Uterus (tissue), 4 donors: ENCODE measurements around the gene SLC38A5. TPM values are rescaled to one million over a fixed set of nuclear protein-coding genes. Genes with fewer than 3 reads are reported as not detected.

Experiments
- DNase-seq, 2 donors: peaks; one replicate each; pipeline ENCODE4 v3.0.0-alpha.2; 2019 to 2020
- H3K27ac ChIP-seq, 2 donors: fragments of 200-600 bp; sonication (generic); 1 replicate in 1 of 2; 2 replicates in 1 of 2; pipeline ENCODE4 v1.5.1; 2016 to 2018
- H3K27me3 ChIP-seq, 2 donors: fragments of 200-600 bp; sonication (generic); one replicate each; pipeline ENCODE4 v1.5.1; 2018 to 2019; ENCODE audit warnings: control low read depth in 1 of 2
- H3K36me3 ChIP-seq, 2 donors: fragments of 200-600 bp; sonication (generic); one replicate each; pipeline ENCODE4 v1.5.1; 2019; ENCODE audit warnings: control low read depth in 1 of 2
- H3K4me1 ChIP-seq, 2 donors: fragments of 200-600 bp; sonication (generic); one replicate each; pipeline ENCODE4 v1.5.1; 2018 to 2019; ENCODE audit warnings: control low read depth in 1 of 2
- H3K4me3 ChIP-seq, 2 donors: fragments of 200-600 bp; sonication (generic); 1 replicate in 1 of 2; 2 replicates in 1 of 2; pipeline ENCODE4 v1.5.1; 2018 to 2019; ENCODE audit warnings: mild to moderate bottlenecking in 1 of 2
- H3K9me3 ChIP-seq, 2 donors: fragments of 200-600 bp; sonication (generic); one replicate each; pipeline ENCODE4 v1.5.1; 2019; ENCODE audit warnings: control low read depth in 1 of 2
- CTCF ChIP-seq, 4 experiments: fragments of 200-600 bp in 2 of 4; fragments of 450-650 bp in 2 of 4; sonication (generic) in 2 of 4; IDR thresholded peaks; one replicate each; pipeline ENCODE4 v1.5.1; 2016 to 2019; ENCODE audit warnings: antibody characterized with exemption in 4 of 4, mild to moderate bottlenecking in 2 of 4, moderate library complexity in 1 of 4
- POLR2A ChIP-seq, 2 donors: fragments of 450-650 bp; IDR thresholded peaks; one replicate each; pipeline ENCODE4 v1.6.1; 2016; ENCODE audit warnings: antibody characterized with exemption in 2 of 2, mild to moderate bottlenecking in 1 of 2, moderate library complexity in 1 of 2
- intact Hi-C: fragments of 100-400 bp; cut with DNase I; formaldehyde crosslinking; loops from one replicate; pipeline ENCODE4 v1.15.1; 2023; ENCODE audit warnings: low total_unique reads
- total RNA-seq, 4 donors: library from RNA; depleted of rRNA in 3 of 4; stranded (reverse); fragments of >200 nt in 3 of 4; gene quantifications; one replicate each; pipeline versions ENCODE4 v1.1.0 to v1.2.4, GENCODE V29; 2014 to 2023
- donor health status: DM: yes; HTN: yes; CAD: no.

SLC38A5 gene
- total RNA-seq, 4 donors from 2014 or later = 1.8 to 8.1 (median 4.8) TPM

- Histone ChIP-seq H3K4me3 (peak overlapping the region; percentile 53 to 77), H3K9me3 (no peaks in the 10 kb centered on the region), H3K27me3 (no peaks in the 10 kb centered on the region), H3K36me3 (no peaks in the 10 kb centered on the region), H3K27ac (no peak overlapping the region), H3K4me1 (no peaks in the 10 kb centered on the region)
- intact Hi-C loops = no loop called here
- no peak for TF ChIP-seq POLR2A (IDR thresholded peaks at IDR 0.05)
- no peak for TF ChIP-seq CTCF (IDR thresholded peaks at IDR 0.05)
- DNase-seq = no peak
Observed at GRCh38 chrX:48509619-48510018, 39.6 kb upstream of the SLC38A5 start.

- H3K36me3 ChIP-seq = no peaks in the 10 kb centered on the region
- TF ChIP-seq POLR2A (IDR thresholded peaks at IDR 0.05) = no peak
- no peak for TF ChIP-seq CTCF (IDR thresholded peaks at IDR 0.05)
- no peaks in the 10 kb centered on the region for H3K4me1 ChIP-seq
- no peaks in the 10 kb centered on the region for H3K9me3 ChIP-seq
- DNase-seq = no peak
- intact Hi-C loops = no loop called here
- peak overlapping the region; percentile 50 to 71 for H3K27ac ChIP-seq
- H3K4me3 ChIP-seq = peak overlapping the region; percentile 53 to 77
- H3K27me3 ChIP-seq = no peaks in the 10 kb centered on the region
Observed at GRCh38 chrX:48509245-48509590, 39.2 kb upstream of the SLC38A5 start.

DNA sequence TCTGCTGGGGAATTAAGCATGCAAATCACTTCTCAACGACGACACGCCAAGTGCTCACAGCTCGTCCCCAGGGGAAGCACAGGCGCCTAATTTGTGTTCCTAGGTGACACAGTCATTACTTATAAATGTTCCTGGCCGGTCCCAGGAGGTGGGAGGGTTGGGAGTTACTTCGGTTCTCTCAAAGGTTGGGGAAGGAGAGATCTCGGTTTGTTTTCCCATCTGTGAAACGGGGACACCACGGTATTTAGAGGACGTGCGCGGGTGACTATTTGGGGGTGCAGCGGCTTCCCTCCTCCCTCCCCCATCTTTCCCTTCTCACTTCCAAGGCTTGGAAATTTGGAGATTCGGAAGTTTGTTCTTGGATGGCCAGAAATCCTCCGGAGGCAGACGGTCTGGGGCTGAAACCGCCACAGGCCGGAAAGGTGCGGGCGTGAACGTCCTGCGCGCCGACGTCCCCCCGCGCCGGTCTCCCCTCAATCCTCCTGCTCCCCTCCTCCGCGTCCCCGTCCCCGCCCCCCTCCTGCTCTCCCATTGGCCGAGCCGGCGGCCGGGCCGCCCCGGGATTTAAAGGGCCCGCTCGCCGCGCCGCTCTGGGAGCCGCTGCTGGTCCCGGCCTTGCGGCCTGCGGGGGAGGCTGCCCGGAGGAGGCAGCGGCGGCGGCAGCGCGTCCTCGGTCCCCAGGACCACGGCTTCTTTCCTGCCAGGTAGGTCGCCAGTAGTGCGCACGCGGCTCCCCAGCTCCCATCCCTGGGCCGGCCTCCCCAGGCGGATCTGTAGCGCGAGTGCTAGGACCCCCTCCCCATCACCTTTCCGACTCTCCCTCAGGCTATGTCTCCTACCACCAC is 38.6 kb upstream of the SLC38A5 start, which contains the start of gene PORCN:
PORCN (plus strand) TSS at position 593 of the 845 bp plus-strand sequence. CDS start 829 bp downstream, outside the sequence.
- H3K4me3 ChIP-seq = peak within 1 kb of the TSS; percentile 53 to 77
- intact Hi-C loops = no loop called here
- peak within 1 kb of the TSS; percentile 50 to 71 for H3K27ac ChIP-seq
- TF ChIP-seq CTCF (IDR thresholded peaks at IDR 0.05) (no peak), POLR2A (IDR thresholded peaks at IDR 0.05) (peak in 1 of 2 donors; percentile 61)
- no peaks in the 10 kb centered on the region for H3K27me3 ChIP-seq
- no peaks in the 10 kb centered on the region for H3K36me3 ChIP-seq
- H3K4me1 ChIP-seq = no peaks in the 10 kb centered on the region
- no peaks in the 10 kb centered on the region for H3K9me3 ChIP-seq
- peak; percentile 81 to 84 for DNase-seq

DNA sequence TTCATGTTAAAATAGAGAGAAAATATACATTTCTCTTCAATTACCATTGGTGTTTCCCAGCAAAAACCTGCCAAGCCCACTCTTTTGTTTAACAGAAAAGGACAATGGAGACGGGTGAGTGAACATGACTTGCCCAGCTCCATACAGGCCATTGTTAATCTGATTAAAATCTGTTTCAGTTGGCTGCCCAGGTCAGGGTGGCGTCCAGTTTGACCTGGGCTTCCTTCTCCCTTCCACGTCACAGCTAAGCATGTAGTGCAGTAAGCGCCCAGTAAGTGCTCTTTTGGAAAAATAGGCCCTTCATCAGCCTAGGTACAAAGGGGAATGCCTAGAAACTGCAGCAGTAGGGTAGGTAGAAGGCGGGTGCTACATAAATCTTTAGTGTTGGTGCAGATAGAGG is 37.2 kb upstream of the SLC38A5 start:
- Histone ChIP-seq H3K4me1 (no peaks in the 10 kb centered on the region), H3K27me3 (no peaks in the 10 kb centered on the region), H3K4me3 (no peak overlapping the region), H3K27ac (no peak overlapping the region), H3K36me3 (no peaks in the 10 kb centered on the region), H3K9me3 (no peaks in the 10 kb centered on the region)
- TF ChIP-seq CTCF (IDR thresholded peaks at IDR 0.05) (no peak), POLR2A (IDR thresholded peaks at IDR 0.05) (no peak)
- no peak for DNase-seq
- intact Hi-C loops = no loop called here

DNA sequence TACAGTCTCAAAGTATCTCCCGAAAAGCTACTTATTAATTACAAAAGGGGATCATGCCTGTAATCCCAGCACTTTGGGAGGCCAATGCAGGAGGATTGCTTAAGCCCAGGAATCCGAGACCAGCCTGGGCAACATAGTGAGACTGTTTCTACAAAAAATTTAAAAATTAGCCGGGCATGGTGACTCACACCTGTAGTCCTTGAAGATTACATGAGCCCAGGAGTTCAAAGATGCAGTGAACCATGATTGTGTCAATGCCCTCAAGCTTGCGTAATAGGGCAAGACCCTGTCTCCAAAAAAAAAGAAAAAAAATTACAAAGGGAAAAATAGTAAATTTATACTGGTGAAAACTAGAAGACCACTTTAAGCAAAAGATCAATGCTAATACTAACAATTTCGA is 35.4 kb upstream of the SLC38A5 start:
- no peaks in the 10 kb centered on the region for H3K9me3 ChIP-seq
- no peak overlapping the region for H3K4me3 ChIP-seq
- H3K36me3 ChIP-seq = no peaks in the 10 kb centered on the region
- intact Hi-C loops = no loop called here
- H3K27ac ChIP-seq = no peak overlapping the region
- no peak for DNase-seq
- no peaks in the 10 kb centered on the region for H3K4me1 ChIP-seq
- no peaks in the 10 kb centered on the region for H3K27me3 ChIP-seq
- no peak for TF ChIP-seq CTCF (IDR thresholded peaks at IDR 0.05)
- no peak for TF ChIP-seq POLR2A (IDR thresholded peaks at IDR 0.05)
